GM18858 (cell line): Measurements from ENCODE around the gene PERM1.

Source experiments
- ATAC-seq: cut with Tn5 transposase; IDR thresholded peaks from one replicate; pipeline ENCODE4 v1.9.1; 2021; ENCODE audit not compliant: unreplicated experiment

Gene PERM1

GRCh38 chr1:966135-966703 is 15.7 kb downstream of the PERM1 start, which contains the start of gene PLEKHN1:
TSS of gene PLEKHN1 (plus strand) at chr1:966482. CDS start at chr1:966532, 50 bp downstream.
- ATAC-seq, result no peak

- no peak for ATAC-seq
Observed at GRCh38 chr1:965526-966134, 16.3 kb downstream of the PERM1 start.

GRCh38 chr1:964691-965525 is 17.0 kb downstream of the PERM1 start:
- ATAC-seq, result no peak

GRCh38 chr1:963746-964525 is 18.0 kb downstream of the PERM1 start:
- ATAC-seq, result no peak

GRCh38 chr1:963301-963651 is 18.6 kb downstream of the PERM1 start:
- ATAC-seq, result no peak

- no peak for ATAC-seq
Observed at GRCh38 chr1:962381-963300, 19.3 kb downstream of the PERM1 start.

GRCh38 chr1:961132-961669 is 20.7 kb downstream of the PERM1 start:
- ATAC-seq, result no peak

GRCh38 chr1:960363-961131 is 21.3 kb downstream of the PERM1 start, which contains the start of gene KLHL17:
TSS of gene KLHL17 (plus strand) at chr1:960584. CDS start at chr1:960694, 110 bp downstream.
- no peak for ATAC-seq

- no peak for ATAC-seq
Observed at GRCh38 chr1:959731-960362, 22.0 kb downstream of the PERM1 start.

- ATAC-seq, result peak; percentile 54
Observed at GRCh38 chr1:958823-959730, 22.8 kb downstream of the PERM1 start, which contains the start of gene NOC2L. TSS of gene NOC2L (minus strand) at chr1:959256. CDS start at chr1:959240, 16 bp downstream.

- no peak for ATAC-seq
Observed at GRCh38 chr1:956636-957035, 25.3 kb downstream of the PERM1 start.

- ATAC-seq, result no peak
Observed at GRCh38 chr1:955474-955873, 26.4 kb downstream of the PERM1 start.

- no peak for ATAC-seq
Observed at GRCh38 chr1:954927-955326, 27.0 kb downstream of the PERM1 start.

GRCh38 chr1:953524-954320 is 28.2 kb downstream of the PERM1 start:
- no peak for ATAC-seq

- ATAC-seq, result no peak
Observed at GRCh38 chr1:952603-953002, 29.3 kb downstream of the PERM1 start.

GRCh38 chr1:952201-952600 is 29.7 kb downstream of the PERM1 start:
- ATAC-seq, result no peak

GRCh38 chr1:951364-951763 is 30.5 kb downstream of the PERM1 start:
- ATAC-seq, result no peak
